ENCODE data around the gene C12orf57. TPM values are rescaled to one million over a fixed set of nuclear protein-coding genes. Genes with fewer than 3 reads are reported as not detected.
A peak's percentile ranks its signal among the peaks of the same experiment; 100 is the strongest.

Gene C12orf57
- total RNA-seq, result 100 to 1,000 TPM; 148 to 592 (median 362) TPM
- polyA plus RNA-seq, result 100 to 1,000 TPM; 394 to 401 TPM
- 114 reads per million, percentile 86 among the genes with 10 or more reads in this experiment for total RNA-seq

- ATAC-seq (peak; percentile 77), DNase-seq (peak in 5 of 9 donors; percentile 74 to 90 (median 88))
- intact Hi-C loops (cut with micrococcal nuclease), result loop anchor here (1.0 to 2.0 kb wide), 15 partner anchors 8 to 281 kb away; partner anchors contain the start of genes C1R (in 2 of the 2), EMG1 (in 2 of the 2), LPCAT3 (in 2 of the 2) and PHB2 (in 2 of the 2)
- H3K4me1 ChIP-seq (ENCODE audit: control insufficient read depth in 2 of 2, insufficient read depth in 2 of 2, low read length in 2 of 2), result peaks cover 48% of the 10 kb centered on the region in 2 donors
- peak within 1 kb of the TSS; percentile 95 to 100 (median 98) for H3K27ac Mint-ChIP-seq
- H3K4me3 Mint-ChIP-seq, result peak within 1 kb of the TSS; percentile 88 to 100 (median 96)
- ChIA-PET POLR2A (interaction anchor here (0.6 to 21.6 kb wide), 35 partner anchors 8 to 696 kb away, joined by 3 to 1270 read pairs (median 7); partner anchors contain the start of genes ATN1, C1RL, CDCA3 and COPS7A), CTCF (interaction anchor here (0.6 to 11.7 kb wide), 18 partner anchors 9 to 167 kb away, joined by 3 to 460 read pairs (median 6); partner anchors contain the start of genes C1RL, LPCAT3, SPSB2 and USP5)
- H3K4me1 Mint-ChIP-seq, result peaks cover 41 to 75% (median 60%) of the 10 kb centered on the region in 7 donors
- peaks cover 0 to 9% (median 0%) of the 10 kb centered on the region in 3 experiments for H3K36me3 ChIP-seq (ENCODE audit: control insufficient read depth in 2 of 3, insufficient read depth in 3 of 3, low read length in 3 of 3)
- H3K9me3 Mint-ChIP-seq, result peaks cover 0 to 7% (median 0%) of the 10 kb centered on the region in 11 donors
- peaks cover 0 to 12% (median 0%) of the 10 kb centered on the region in 5 donors for H3K36me3 Mint-ChIP-seq
- peak within 1 kb of the TSS; percentile 95 for H3K27ac ChIP-seq (ENCODE audit: low read depth, low read length)
- peak within 1 kb of the TSS; percentile 94 for H3K4me3 ChIP-seq (ENCODE audit: low read length)
- H3K9me3 ChIP-seq (ENCODE audit: control insufficient read depth in 2 of 3, low read length in 3 of 3), result no peaks in the 10 kb centered on the region
- no peaks in the 10 kb centered on the region for H3K27me3 Mint-ChIP-seq
- H3K27me3 ChIP-seq (ENCODE audit: control insufficient read depth in 2 of 2, insufficient read depth in 2 of 2, low read length in 2 of 2), result no peaks in the 10 kb centered on the region
These were observed at the start of gene C12orf57, which contains the start of gene RNU7-1 for GRCh38 chr12:6943722-6944380. C12orf57 (plus strand) TSS chr12:6944022; CDS start chr12:6944122, 100 bp downstream. RNU7-1 (plus strand) TSS chr12:6943816.

GRCh38 chr12:6894321-6894720, 49.5 kb upstream of the C12orf57 start:
- Histone ChIP-seq H3K36me3 (ENCODE audit: control insufficient read depth in 2 of 3, insufficient read depth in 3 of 3, low read length in 3 of 3) (no peaks in the 10 kb centered on the region), H3K27ac (ENCODE audit: low read depth, low read length) (no peak overlapping the region), H3K4me1 (ENCODE audit: control insufficient read depth in 2 of 2, insufficient read depth in 2 of 2, low read length in 2 of 2) (peaks cover 6 to 10% of the 10 kb centered on the region in 2 donors), H3K27me3 (ENCODE audit: control insufficient read depth in 2 of 2, insufficient read depth in 2 of 2, low read length in 2 of 2) (no peaks in the 10 kb centered on the region), H3K9me3 (ENCODE audit: control insufficient read depth in 2 of 3, low read length in 3 of 3) (no peaks in the 10 kb centered on the region), H3K4me3 (ENCODE audit: low read length) (no peak overlapping the region)
- Mint-ChIP-seq H3K27ac (no peak overlapping the region), H3K4me1 (peaks cover 0 to 28% (median 11%) of the 10 kb centered on the region in 7 donors), H3K4me3 (no peak overlapping the region), H3K9me3 (no peaks in the 10 kb centered on the region), H3K36me3 (peaks cover 0 to 2% (median 0%) of the 10 kb centered on the region in 5 donors), H3K27me3 (peaks cover 0 to 3% (median 0%) of the 10 kb centered on the region in 5 donors)
- DNase-seq (no peak), ATAC-seq (no peak)
- intact Hi-C loops (cut with micrococcal nuclease), result no loop called here
- ChIA-PET POLR2A (interaction anchor here (1.1 kb wide), 1 partner anchor 41 kb away, joined by 4 read pairs; no protein-coding TSS in a partner anchor), CTCF (interaction anchor here (0.9 kb wide), 1 partner anchor 70 kb away, joined by 3 read pairs; no protein-coding TSS in a partner anchor)

- POLR2A ChIA-PET, result interaction anchor here (0.8 to 1.0 kb wide), 3 partner anchors 17 to 45 kb away, joined by 3 to 5 read pairs (median 3); partner anchors contain the start of genes ENO2 and USP5
- Mint-ChIP-seq H3K4me3 (no peak overlapping the region), H3K36me3 (peaks cover 0 to 2% (median 0%) of the 10 kb centered on the region in 5 donors), H3K27me3 (peaks cover 0 to 3% (median 0%) of the 10 kb centered on the region in 5 donors), H3K4me1 (peaks cover 0 to 14% (median 5%) of the 10 kb centered on the region in 7 donors), H3K9me3 (no peaks in the 10 kb centered on the region), H3K27ac (no peak overlapping the region)
- Histone ChIP-seq H3K9me3 (ENCODE audit: control insufficient read depth in 2 of 3, low read length in 3 of 3) (no peaks in the 10 kb centered on the region), H3K4me3 (ENCODE audit: low read length) (no peak overlapping the region), H3K36me3 (ENCODE audit: control insufficient read depth in 2 of 3, insufficient read depth in 3 of 3, low read length in 3 of 3) (no peaks in the 10 kb centered on the region), H3K27ac (ENCODE audit: low read depth, low read length) (no peak overlapping the region), H3K27me3 (ENCODE audit: control insufficient read depth in 2 of 2, insufficient read depth in 2 of 2, low read length in 2 of 2) (no peaks in the 10 kb centered on the region), H3K4me1 (ENCODE audit: control insufficient read depth in 2 of 2, insufficient read depth in 2 of 2, low read length in 2 of 2) (no peaks in the 10 kb centered on the region)
- DNase-seq (no peak), ATAC-seq (no peak)
- intact Hi-C loops (cut with micrococcal nuclease), result no loop called here
- CTCF ChIA-PET, result interaction anchor here (1.5 kb wide), 1 partner anchor 24 kb away, joined by 4 read pairs; the partner anchor contains the start of gene SPSB2
These were observed 46.9 kb upstream of the C12orf57 start for GRCh38 chr12:6896846-6897435.

- peaks cover 6 to 8% of the 10 kb centered on the region in 2 donors for H3K4me1 ChIP-seq (ENCODE audit: control insufficient read depth in 2 of 2, insufficient read depth in 2 of 2, low read length in 2 of 2)
- CTCF ChIA-PET, result no interaction called here
- Mint-ChIP-seq H3K4me3 (no peak overlapping the region), H3K9me3 (no peaks in the 10 kb centered on the region), H3K27me3 (peaks cover 0 to 3% (median 0%) of the 10 kb centered on the region in 5 donors), H3K4me1 (peaks cover 0 to 13% (median 5%) of the 10 kb centered on the region in 7 donors), H3K27ac (no peak overlapping the region), H3K36me3 (no peaks in the 10 kb centered on the region)
- no peak overlapping the region for H3K4me3 ChIP-seq (ENCODE audit: low read length)
- no peaks in the 10 kb centered on the region for H3K9me3 ChIP-seq (ENCODE audit: control insufficient read depth in 2 of 3, low read length in 3 of 3)
- no peak for DNase-seq
- ATAC-seq, result no peak
- no peaks in the 10 kb centered on the region for H3K36me3 ChIP-seq (ENCODE audit: control insufficient read depth in 2 of 3, insufficient read depth in 3 of 3, low read length in 3 of 3)
- no peaks in the 10 kb centered on the region for H3K27me3 ChIP-seq (ENCODE audit: control insufficient read depth in 2 of 2, insufficient read depth in 2 of 2, low read length in 2 of 2)
- POLR2A ChIA-PET, result interaction anchor here (0.9 to 1.9 kb wide), 2 partner anchors 8 to 14 kb away, joined by 3 to 8 read pairs; no protein-coding TSS in a partner anchor
- intact Hi-C loops (cut with micrococcal nuclease), result no loop called here
- H3K27ac ChIP-seq (ENCODE audit: low read depth, low read length), result no peak overlapping the region
These were observed 44.4 kb upstream of the C12orf57 start for GRCh38 chr12:6899427-6899826.

GRCh38 chr12:6899837-6900519, 43.8 kb upstream of the C12orf57 start:
- Mint-ChIP-seq H3K4me1 (peaks cover 0 to 13% (median 5%) of the 10 kb centered on the region in 7 donors), H3K4me3 (peak overlapping the region in 1 of 10 donors; percentile 37), H3K27me3 (peaks cover 0 to 3% (median 0%) of the 10 kb centered on the region in 5 donors), H3K9me3 (no peaks in the 10 kb centered on the region), H3K27ac (no peak overlapping the region), H3K36me3 (no peaks in the 10 kb centered on the region)
- POLR2A ChIA-PET, result interaction anchor here (1.9 kb wide), 1 partner anchor 9 kb away, joined by 8 read pairs; no protein-coding TSS in a partner anchor
- intact Hi-C loops (cut with micrococcal nuclease), result loop anchor here in 1 of 2 donors (5.0 kb wide), 1 partner anchor 343 kb away; the partner anchor contains the start of gene IFFO1
- Histone ChIP-seq H3K4me1 (ENCODE audit: control insufficient read depth in 2 of 2, insufficient read depth in 2 of 2, low read length in 2 of 2) (peaks cover 8 to 11% of the 10 kb centered on the region in 2 donors), H3K27me3 (ENCODE audit: control insufficient read depth in 2 of 2, insufficient read depth in 2 of 2, low read length in 2 of 2) (no peaks in the 10 kb centered on the region), H3K27ac (ENCODE audit: low read depth, low read length) (no peak overlapping the region), H3K9me3 (ENCODE audit: control insufficient read depth in 2 of 3, low read length in 3 of 3) (no peaks in the 10 kb centered on the region), H3K36me3 (ENCODE audit: control insufficient read depth in 2 of 3, insufficient read depth in 3 of 3, low read length in 3 of 3) (no peaks in the 10 kb centered on the region), H3K4me3 (ENCODE audit: low read length) (no peak overlapping the region)
- DNase-seq (no peak), ATAC-seq (no peak)
- CTCF ChIA-PET, result no interaction called here

Data from naive thymus-derived CD4-positive, alpha-beta T cell (primary cell).